GM19240 (cell line): Measurements from ENCODE around the gene DDX60.
"Not testable (repeated sequence)": the region's sequence is repeated elsewhere in the genome, so short reads cannot be mapped to it uniquely, and the experiment has no call there.

Experiments used
- DNase-seq: peaks from one replicate; pipeline ENCODE4 v3.0.0; 2011; ENCODE audit warnings: low spot score; ENCODE audit not compliant: insufficient read length

The DDX60 gene

DNA sequence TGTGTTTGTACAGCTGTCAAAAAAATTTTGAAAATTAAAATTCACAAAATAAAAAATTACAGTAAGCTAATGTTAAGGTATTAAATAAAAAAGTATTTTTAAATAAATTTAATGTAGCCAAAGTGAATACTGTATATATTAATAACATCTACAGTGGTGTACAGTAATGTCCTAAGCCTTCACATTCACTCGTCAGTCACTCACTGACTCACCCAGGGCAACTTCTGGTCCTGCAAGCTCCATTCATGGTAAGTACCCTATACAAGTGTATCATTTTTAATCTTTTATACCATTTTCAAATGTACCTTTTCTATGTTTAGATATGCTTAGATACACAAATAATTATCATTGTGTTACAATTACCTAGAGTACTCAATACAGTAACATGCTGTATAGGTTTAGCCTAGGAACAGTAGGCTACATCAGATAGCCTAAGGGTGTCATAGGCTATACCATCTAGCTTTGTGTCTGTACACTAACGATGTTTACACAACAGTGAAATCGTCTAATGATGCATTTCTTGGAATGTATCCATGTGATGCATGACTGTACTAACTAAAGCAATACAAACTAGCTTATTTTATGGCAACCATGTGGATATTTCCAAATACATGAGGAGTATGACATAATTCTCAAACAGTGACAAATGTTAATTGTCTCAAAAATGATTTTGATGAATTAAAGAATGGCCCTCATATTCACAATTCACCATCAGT, 13.7 kb downstream of the DDX60 start:
- no peak for DNase-seq

DNA sequence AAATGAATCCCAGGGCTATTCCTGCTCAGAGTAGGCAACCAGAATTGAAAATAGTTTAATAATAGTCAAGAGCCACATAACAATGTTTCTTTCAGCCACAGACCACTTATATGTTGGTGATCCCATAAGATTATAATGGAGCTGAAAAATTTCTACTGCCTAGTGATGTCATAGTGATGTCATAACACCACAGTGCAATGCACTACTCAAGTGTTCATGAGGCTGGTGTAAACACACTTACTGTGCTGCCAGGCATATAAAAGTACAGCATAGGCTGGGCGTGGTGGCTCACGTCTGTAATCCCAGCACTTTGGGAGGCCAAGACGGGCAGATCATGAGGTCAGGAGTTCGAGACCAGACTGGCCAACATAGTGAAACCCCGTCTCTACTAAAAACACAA, 15.1 kb downstream of the DDX60 start:
- DNase-seq = not testable (repeated sequence)

DNA sequence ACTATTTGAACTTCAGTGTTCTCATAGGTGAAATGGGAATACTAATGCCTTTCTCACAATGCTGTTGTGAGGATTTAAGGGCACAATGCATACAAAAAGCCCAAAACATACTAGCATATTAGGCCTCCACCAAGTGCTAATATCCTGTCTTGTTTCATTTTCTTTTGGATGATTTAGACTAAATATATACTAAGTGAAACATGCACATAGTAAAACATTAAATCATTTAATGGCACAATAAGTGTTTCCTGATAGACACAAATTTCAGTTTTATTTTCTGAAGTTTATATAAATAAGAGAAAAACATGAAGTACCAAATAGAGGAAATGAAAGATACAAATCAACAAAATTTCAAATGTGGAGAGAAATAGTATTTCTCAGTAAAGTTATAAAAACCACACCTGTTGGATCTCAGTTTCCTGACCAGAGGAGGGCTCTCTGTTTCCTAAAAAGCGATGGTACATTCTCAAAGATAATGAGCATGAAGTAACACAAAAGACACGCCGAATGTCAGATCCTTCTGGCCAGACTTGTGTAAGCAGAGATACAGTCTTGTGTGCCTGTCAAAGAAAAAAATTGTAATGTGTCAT, 25.1 kb downstream of the DDX60 start:
- DNase-seq = no peak

DNA sequence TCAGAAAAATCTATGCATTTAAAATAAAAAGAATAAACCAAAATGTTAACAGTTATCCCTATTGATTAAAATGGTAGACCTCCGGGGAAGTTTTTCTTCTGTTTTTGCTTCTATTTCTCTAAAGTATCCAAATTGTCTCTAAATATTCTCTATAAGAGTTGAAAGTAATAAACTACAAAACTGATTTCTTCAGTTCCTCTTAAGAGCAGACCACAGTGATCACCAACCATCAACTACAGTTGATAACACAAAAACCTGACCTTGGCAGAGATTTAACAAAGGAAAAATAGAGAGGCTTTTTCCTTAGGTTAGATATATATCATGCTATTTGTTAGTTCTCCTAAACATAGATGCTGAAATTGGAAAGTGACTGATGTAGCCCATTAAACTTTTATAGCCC, 27.3 kb downstream of the DDX60 start:
- DNase-seq = no peak

DNA sequence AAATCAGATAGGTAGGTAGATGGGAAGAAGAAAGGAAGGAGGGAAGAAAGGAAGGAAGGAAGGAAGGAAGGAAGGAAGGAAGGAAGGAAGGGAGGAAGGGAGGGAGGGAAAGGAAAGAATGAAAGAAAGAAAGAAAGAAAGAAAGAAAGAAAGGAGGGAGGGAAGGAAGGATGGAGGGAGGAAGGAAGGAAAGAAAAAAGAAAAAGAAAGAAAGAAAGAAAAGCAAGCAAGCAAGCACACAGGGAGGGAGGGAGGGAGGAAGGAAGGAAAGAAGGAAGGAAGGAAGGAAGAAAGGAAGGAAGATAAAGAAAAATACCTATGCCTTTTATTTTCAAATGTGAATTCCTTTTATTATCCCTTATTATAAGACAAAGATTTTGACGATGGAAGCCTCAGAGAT, 32.7 kb downstream of the DDX60 start:
- DNase-seq = not testable (repeated sequence)

DNA sequence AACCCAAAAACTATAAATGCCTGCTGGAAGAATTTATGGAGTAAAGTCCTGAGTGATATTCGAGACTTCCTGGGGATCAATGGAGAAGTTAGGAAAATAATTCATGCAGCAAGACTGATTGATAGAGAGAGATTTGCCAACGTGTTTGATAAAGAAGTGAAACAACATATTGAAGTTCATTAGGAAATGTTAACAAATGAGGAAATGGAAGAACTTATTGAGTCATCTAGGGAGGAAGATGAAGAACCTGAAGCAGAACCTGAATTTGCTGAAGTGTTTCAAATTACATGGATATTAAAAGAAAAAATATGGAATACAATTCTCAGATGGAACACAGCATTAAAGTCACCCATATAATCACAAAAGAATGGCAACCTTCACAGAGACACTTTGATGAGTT, 39.0 kb downstream of the DDX60 start:
- DNase-seq = no peak

DNA sequence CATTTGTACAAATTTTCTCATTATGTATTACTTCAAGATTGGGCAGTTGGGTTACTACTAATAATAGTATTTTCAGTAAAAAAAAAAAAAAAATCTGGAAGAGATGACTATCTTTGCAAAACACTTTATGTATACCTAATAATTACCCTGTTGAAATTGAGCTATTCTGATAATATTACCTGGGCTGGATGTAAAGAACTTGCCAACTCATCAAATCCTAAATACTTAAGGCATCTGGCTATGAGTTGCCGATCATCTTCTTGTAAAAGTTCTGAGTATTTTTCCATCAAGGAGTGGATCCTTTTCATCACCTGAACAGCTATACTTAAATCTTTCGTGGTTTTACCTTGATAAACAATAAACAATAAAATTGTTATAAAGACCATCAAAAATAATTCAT, 42.7 kb downstream of the DDX60 start:
- no peak for DNase-seq

DNA sequence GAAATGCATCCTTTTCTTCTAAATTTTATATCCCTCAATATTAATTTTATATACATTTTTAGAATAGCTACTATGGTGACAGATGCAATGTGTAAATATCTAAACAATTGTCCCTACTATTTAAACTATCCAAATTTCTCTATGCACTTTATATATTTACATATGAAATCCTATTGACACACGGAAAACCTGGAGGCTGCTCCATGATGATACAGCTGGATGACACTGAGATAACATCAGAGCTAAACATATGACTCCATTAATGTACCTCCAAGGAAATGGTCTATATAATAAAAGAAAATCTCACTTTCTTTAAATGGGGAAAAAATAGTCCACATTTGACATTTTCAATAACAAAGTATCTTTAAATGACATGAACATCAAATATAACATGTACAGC, 43.7 kb downstream of the DDX60 start:
- DNase-seq = no peak

DNA sequence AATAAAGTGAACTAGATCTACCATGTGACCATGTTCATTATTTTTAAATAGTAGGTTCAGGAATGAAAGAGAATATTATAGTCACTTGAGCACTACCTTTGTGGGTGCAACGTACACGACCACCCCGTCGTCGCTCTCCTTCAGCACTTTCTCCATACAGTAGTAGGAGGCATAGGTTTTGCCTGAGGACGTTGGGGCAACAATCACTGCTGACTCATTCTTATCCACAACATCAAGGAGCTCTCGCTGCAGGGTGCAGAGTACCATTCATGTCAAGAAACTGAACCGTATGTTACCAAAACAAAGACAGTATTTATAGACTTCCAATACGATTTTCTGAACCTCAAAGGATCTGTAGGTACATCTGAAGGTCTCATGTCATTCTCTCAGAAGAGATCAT, 44.7 kb downstream of the DDX60 start:
- no peak for DNase-seq

DNA sequence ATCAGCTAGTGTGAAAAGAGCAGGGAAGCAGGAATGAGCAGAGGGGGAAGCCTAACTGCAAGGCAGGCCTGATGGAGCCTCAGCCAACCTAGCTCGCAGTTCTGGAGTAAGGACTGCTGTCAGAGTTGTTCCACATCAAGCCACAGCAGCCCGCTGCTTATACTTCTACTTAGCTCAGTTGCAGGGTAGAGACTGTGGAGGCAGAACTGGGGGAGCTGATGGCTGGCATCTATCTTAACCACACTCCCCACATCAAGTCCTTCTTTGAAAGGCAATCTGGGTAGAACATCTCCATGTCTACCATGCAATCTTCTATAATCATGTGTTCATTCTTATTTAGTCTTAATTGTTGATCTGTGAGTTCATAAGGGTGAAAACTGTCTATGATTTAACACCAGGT, 46.1 kb downstream of the DDX60 start:
- no peak for DNase-seq

DNA sequence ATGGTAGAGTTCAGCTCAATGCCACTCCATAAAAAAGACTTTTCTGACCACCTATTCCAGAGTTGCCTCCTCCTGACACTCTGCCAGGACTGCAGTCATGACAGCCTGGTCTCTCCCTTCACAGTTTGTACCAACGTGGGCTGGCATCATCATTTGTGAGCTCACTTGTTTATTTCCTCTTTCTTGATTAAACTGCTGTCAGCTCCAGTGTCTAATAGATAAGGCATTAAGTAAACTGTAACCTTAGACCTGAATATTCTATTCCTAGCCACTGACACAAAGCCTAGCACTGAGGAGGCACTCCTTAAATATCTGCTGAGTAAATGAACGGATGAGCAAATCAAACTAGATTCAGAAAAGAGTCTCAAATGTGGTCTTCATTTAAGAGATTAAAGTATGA, 48.7 kb downstream of the DDX60 start:
- DNase-seq = no peak

DNA sequence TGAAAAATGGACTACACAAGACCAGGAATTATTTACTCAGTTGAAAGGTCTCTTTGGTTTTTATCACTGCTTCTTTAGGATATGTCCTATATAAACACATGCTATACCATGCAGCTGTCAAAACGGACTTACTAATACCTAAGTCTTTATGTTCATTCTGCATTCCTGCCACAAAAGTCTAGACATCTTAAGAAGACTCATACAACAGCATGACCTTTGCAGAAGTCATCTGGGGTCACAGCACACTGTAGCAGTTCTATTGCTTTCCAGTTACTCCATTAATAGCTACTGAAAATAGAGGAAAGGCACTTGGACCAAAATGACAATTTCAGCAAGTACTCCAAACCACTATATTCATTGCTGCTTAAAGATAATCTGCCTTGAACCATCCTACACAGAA, 53.2 kb downstream of the DDX60 start:
- no peak for DNase-seq

DNA sequence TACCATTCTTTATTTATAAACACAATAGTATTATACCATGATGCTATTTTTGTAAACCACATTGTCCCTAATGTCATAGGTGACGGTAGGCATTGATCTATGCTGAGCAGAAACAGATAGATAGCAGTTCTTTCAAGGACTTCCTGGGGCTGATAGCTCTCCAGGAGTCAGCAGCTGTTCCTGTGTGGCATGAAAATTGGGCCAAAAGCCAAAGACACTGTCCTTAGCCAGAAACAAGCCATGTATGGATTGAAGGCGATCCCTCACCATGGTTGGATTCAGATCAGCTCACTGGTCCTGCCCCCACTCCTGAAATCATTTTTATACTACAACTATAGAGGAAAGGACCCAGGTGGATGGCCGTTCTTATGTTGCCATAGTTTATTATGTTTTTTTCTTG, 53.6 kb downstream of the DDX60 start:
- DNase-seq = no peak

DNA sequence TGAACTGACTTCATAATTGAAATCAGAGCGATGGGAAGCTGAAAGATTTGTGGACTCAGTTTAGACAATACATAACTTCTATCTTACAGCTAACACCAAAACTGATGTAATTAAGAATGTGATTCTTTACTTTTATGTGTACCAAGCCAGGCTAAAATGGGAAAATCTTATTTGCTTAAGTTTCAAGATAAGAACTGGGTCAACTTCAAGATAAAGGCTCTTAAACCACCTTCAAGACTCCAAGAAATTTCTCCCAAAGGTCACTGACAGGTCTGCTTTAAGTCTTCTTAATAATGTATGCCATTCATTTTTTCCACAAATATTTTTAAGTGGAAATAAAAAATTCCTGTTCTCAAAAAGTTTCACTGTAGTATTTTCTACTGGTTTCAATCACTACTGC, 55.5 kb downstream of the DDX60 start:
- DNase-seq = no peak

DNA sequence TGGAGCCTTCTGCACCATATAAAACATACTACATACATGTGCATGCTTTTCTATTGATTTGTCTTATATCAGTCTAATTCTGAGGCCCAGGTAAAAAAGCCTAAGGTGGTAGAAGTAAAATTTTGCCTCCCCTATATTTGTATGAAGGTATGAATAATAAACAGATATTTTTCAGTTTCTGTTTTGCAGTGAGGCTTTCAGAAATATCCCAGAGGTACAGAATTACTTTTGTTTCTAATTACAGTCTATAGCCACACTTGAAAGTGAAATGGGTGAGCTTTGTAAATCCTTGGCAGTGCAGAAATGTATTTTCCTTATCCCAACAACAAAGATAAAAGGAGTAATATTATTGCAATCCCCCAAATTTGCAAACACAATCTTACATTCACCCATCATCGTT, 59.5 kb downstream of the DDX60 start:
- no peak for DNase-seq

DNA sequence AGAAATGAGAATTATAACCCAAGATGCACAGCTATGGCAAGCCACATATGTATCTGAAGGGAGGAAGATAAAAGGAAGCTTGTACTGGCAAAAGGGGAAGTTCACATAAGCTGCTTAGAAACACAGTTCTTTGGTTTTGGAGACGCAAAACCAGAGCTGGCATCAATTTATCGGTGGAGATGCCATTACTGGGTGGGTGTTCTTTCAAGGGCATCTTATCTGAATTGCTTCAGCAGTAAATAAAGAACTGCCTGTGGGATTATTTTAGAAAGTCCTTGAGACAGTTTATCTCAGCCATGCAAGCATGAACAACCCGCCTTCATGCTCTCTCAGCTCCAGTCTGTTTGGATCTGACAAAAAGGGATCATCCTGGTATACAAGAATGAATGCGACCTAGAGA, 60.8 kb downstream of the DDX60 start:
- no peak for DNase-seq

DNA sequence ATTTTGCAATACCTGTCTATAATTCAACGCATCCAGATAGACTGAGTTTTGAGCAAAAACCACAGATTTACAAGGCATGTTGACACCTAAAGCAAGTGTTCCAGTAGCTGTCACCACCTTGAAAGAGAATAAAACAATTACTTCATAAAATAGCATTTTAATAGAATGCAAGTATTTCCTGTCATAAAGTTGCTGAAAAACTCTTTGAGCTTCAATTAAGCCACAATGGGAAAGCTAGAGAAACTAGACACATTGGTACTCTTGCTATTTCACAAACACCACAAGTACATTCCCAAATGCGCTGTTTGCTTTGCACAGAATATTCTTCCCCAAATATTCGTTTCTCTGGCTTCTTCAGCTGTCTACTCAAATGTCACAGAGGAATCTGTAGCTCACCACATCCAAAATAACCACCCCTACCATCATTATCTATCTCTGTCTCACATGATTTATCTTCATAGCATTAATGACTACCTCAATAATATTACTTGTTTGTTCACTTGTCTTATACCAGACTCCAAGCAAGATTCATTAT, 70.3 kb downstream of the DDX60 start:
- no peak for DNase-seq

DNA sequence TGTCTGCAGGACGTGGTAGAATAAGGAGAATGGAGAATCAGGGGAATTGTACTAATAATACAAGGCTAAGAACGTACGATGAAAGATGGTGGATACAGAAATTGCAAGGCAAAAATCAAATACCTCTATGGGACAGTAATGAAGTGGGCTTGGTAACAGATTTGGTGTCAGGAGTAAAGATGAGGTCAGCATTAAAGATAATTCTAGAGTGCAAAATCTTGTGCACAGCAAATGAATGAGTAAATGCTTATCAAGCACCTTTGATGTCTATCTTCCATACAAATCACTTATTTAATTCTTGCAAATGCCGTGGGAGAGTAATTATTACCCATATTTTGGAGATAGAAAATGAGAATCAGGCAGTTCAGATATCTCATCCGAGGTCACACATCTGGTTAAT, 70.9 kb downstream of the DDX60 start:
- DNase-seq = no peak

DNA sequence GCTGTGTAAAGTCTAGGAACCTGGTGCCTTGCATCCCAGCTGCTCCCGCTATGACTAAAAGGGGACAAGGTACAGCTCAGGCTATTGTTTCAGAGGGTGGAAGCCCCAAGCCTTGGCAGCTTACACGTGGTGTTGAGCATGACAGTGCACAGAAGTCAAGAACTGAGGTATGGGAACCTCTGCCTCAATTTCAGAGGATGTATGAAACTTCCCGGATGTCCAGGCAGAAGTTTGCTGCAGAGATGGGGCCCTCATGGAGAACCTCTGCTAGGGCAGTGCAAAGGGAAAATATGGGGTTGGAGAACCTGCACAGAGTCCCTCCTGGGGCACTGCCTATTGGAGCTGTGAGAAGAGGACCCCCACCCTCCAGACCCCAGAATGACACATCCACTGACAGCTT, 76.6 kb downstream of the DDX60 start:
- no peak for DNase-seq

DNA sequence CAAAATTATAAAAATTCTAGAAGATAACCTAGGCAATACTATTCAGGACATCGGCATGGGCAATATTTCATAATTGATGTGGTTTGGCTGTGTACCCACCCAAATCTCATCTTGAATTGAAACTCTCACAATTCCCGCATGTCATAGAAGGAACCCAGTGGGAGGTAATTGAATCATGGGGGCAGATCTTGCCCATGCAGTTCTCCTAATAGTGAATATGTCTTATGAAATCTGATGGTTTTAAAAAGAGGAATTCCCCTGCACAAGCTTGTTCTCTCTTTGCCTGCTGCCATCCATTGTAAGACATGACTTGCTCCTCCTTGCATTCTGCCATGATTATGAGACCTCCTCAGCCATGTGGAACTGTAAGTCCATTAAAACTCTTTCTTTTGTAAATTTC, 77.7 kb downstream of the DDX60 start:
- no peak for DNase-seq

DNA sequence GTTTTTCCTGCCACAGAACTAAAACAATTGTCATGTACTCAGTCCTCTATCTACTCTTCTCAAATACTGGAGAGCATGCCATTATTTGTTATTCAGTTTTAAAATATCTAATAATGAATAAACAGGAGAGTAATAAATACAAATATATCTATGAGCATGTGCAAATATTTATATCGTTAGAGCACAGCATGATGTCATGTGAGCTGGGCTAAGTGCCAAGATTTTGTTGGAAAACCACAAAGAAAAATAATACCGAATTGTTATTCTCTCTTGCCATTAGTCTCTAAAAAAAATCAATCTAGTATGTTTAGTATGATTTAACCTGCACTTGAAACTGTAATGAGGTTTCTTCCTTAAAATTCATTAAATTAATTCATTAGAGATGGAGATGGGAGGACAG, 97.3 kb downstream of the DDX60 start:
- no peak for DNase-seq

DNA sequence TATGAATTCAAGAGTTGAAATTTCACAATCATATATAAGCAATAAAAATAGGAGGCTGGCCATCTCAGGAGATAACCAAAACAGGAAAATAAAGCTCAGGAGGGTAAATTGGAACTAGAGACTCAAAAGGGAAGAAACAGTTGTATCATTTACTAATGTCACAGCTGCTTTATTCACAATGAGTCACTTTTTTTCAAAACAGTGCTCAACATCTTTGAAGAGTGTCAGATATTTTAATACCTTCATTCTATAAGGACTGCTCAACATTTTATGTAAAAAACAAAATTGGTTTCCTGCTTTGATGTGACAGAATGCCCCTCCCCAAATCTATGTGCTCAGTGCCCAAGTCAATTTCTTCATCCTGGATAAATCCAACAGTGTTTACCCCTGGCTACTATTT, 97.7 kb downstream of the DDX60 start:
- DNase-seq = no peak

DNA sequence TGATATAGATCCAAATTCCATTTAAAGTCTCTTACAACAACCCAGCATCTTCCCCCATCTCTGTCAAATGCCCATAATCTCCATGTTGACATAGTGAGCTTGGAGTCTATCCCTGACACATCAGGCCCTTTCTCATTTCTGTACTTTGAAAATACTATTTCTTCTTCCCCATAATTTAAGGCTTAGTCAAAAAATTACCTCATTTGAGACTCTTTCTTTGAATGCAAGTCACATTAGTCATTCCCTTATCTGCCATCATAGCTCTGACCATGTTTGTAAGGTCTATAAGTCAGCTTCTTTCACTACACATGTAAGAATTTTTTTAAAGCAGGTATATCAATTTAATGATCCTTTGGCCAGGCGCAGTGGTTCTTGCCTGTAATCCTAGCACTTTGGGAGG, 99.9 kb downstream of the DDX60 start:
- DNase-seq = no peak
